Left lung (tissue), 10 donors: ENCODE results near the gene ASS1. TPM values are rescaled to one million over a fixed set of nuclear protein-coding genes. Genes with fewer than 3 reads are reported as not detected.

Experiments
- ATAC-seq: fragments of 200-7000 bp; cut with Tn5 transposase; one replicate; pipeline ENCODE4 v1.9.1; 2020; ENCODE audit warnings: moderate library complexity
- DNase-seq, 4 donors: peaks; one replicate each; pipeline ENCODE4 v3.0.0-alpha.2; 2013 to 2020
- H3K27ac ChIP-seq, 2 donors: fragments of 200-600 bp; sonication (generic) in 1 of 2; one replicate each; pipeline versions ENCODE4 v1.5.0 to v1.8.0; 2020 to 2021
- H3K27me3 ChIP-seq, 2 donors: fragments of 200-600 bp; sonication (generic) in 1 of 2; one replicate each; pipeline versions ENCODE4 v1.5.0 to v1.8.0; 2020 to 2021
- H3K36me3 ChIP-seq, 2 donors: fragments of 200-600 bp; sonication (generic) in 1 of 2; one replicate each; pipeline versions ENCODE4 v1.5.0 to v1.8.0; 2020 to 2021
- H3K4me1 ChIP-seq, 2 donors: fragments of 200-600 bp; one replicate each; pipeline ENCODE4 v1.8.0; 2021
- H3K4me3 ChIP-seq, 2 donors: fragments of 200-600 bp; sonication (generic) in 1 of 2; one replicate each; pipeline versions ENCODE4 v1.5.0 to v1.8.0; 2020 to 2021; ENCODE audit warnings: mild to moderate bottlenecking in 1 of 2
- H3K9me3 ChIP-seq, 2 donors: fragments of 200-600 bp; sonication (generic) in 1 of 2; one replicate each; pipeline versions ENCODE4 v1.5.0 to v1.8.0; 2020 to 2021
- CTCF ChIP-seq, 2 donors: fragments of 200-600 bp; sonication (generic) in 1 of 2; IDR thresholded peaks; one replicate each; pipeline versions ENCODE4 v1.5.0 to v1.8.0; 2021; ENCODE audit warnings: antibody characterized with exemption in 2 of 2
- intact Hi-C, 2 donors: fragments of 100-400 bp; cut with DNase I; formaldehyde crosslinking; loops; one replicate each; pipeline versions ENCODE4 v1.11.2 to v1.14.2; 2022
- polyA plus RNA-seq, 6 donors: library from polyadenylated mRNA; unstranded; fragments of 120-200 nt; gene quantifications; one replicate each; pipeline ENCODE4 v1.2.1, GENCODE V29; 2013; ENCODE audit not compliant: insufficient read length in 6 of 6
- total RNA-seq, 2 donors: library from RNA; stranded (reverse); fragmentation: NEBNext Ultra II Directional; extraction: Animal tissue kit (Norgen Biotek cat#: 25700); gene quantifications; one replicate each; pipeline ENCODE4 v1.2.1, GENCODE V29; 2021
- donor health status: DM: no; HTN: yes; CAD: no.
- donor health status: DM: no; HTN: no; CAD: no.

ASS1 gene
- total and polyA plus RNA-seq, 8 donors = 11.9 to 99.7 (median 27.8) TPM

- no peaks in the 10 kb centered on the region for H3K4me1 ChIP-seq
- H3K27me3 ChIP-seq = peaks cover 0 to 24% of the 10 kb centered on the region in 2 donors
- ATAC-seq = no peak
- no peak for DNase-seq
- intact Hi-C loops = no loop called here
- no peak overlapping the region for H3K4me3 ChIP-seq
- no peaks in the 10 kb centered on the region for H3K9me3 ChIP-seq
- H3K36me3 ChIP-seq = peaks cover 0 to 47% of the 10 kb centered on the region in 2 donors
- H3K27ac ChIP-seq = no peak overlapping the region
- no peak for TF ChIP-seq CTCF (IDR thresholded peaks at IDR 0.05)
These were observed 31.5 kb downstream of the ASS1 start for GRCh38 chr9:130476151-130476730.

- Histone ChIP-seq H3K27me3 (peaks cover 0 to 12% of the 10 kb centered on the region in 2 donors), H3K9me3 (no peaks in the 10 kb centered on the region), H3K36me3 (peaks cover 0 to 42% of the 10 kb centered on the region in 2 donors), H3K27ac (no peak overlapping the region), H3K4me3 (no peak overlapping the region), H3K4me1 (no peaks in the 10 kb centered on the region)
- TF ChIP-seq CTCF (IDR thresholded peaks at IDR 0.05) = no peak
- no peak for DNase-seq
- intact Hi-C loops = no loop called here
- no peak for ATAC-seq
These were observed 32.8 kb downstream of the ASS1 start for GRCh38 chr9:130477564-130477963.

GRCh38 chr9:130478152-130478551 lies 33.4 kb downstream of the ASS1 start:
- Histone ChIP-seq H3K9me3 (no peaks in the 10 kb centered on the region), H3K4me3 (no peak overlapping the region), H3K36me3 (peaks cover 0 to 39% of the 10 kb centered on the region in 2 donors), H3K27me3 (peaks cover 0 to 8% of the 10 kb centered on the region in 2 donors), H3K27ac (no peak overlapping the region), H3K4me1 (no peaks in the 10 kb centered on the region)
- ATAC-seq = no peak
- no peak for DNase-seq
- TF ChIP-seq CTCF (IDR thresholded peaks at IDR 0.05) = no peak
- intact Hi-C loops = no loop called here

- H3K27me3 ChIP-seq = peaks cover 0 to 15% of the 10 kb centered on the region in 2 donors
- intact Hi-C loops = no loop called here
- H3K27ac ChIP-seq = no peak overlapping the region
- no peaks in the 10 kb centered on the region for H3K9me3 ChIP-seq
- H3K36me3 ChIP-seq = peaks cover 0 to 39% of the 10 kb centered on the region in 2 donors
- no peak overlapping the region for H3K4me3 ChIP-seq
- H3K4me1 ChIP-seq = no peaks in the 10 kb centered on the region
- ATAC-seq (no peak), DNase-seq (no peak)
- TF ChIP-seq CTCF (IDR thresholded peaks at IDR 0.05) = no peak
These were observed 34.2 kb downstream of the ASS1 start for GRCh38 chr9:130478736-130479575.

- TF ChIP-seq CTCF (IDR thresholded peaks at IDR 0.05) = no peak
- ATAC-seq (no peak), DNase-seq (no peak)
- peaks cover 0 to 39% of the 10 kb centered on the region in 2 donors for H3K36me3 ChIP-seq
- H3K27ac ChIP-seq = no peak overlapping the region
- H3K9me3 ChIP-seq = no peaks in the 10 kb centered on the region
- peaks cover 0 to 11% of the 10 kb centered on the region in 2 donors for H3K27me3 ChIP-seq
- intact Hi-C loops = no loop called here
- no peaks in the 10 kb centered on the region for H3K4me1 ChIP-seq
- H3K4me3 ChIP-seq = no peak overlapping the region
These were observed 34.8 kb downstream of the ASS1 start for GRCh38 chr9:130479587-130479986.
